CD4-positive, alpha-beta T cell treated with Interleukin-17A for 4 hours (primary cell): ENCODE data around the gene DLEC1.
"Not testable (repeated sequence)": the region's sequence is repeated elsewhere in the genome, so short reads cannot be mapped to it uniquely, and the experiment has no call there.

Source experiments
- DNase-seq: peaks from one replicate; pipeline ENCODE4 v3.0.0-alpha.2; 2020; ENCODE audit warnings: mixed read lengths

The DLEC1 gene

DNA sequence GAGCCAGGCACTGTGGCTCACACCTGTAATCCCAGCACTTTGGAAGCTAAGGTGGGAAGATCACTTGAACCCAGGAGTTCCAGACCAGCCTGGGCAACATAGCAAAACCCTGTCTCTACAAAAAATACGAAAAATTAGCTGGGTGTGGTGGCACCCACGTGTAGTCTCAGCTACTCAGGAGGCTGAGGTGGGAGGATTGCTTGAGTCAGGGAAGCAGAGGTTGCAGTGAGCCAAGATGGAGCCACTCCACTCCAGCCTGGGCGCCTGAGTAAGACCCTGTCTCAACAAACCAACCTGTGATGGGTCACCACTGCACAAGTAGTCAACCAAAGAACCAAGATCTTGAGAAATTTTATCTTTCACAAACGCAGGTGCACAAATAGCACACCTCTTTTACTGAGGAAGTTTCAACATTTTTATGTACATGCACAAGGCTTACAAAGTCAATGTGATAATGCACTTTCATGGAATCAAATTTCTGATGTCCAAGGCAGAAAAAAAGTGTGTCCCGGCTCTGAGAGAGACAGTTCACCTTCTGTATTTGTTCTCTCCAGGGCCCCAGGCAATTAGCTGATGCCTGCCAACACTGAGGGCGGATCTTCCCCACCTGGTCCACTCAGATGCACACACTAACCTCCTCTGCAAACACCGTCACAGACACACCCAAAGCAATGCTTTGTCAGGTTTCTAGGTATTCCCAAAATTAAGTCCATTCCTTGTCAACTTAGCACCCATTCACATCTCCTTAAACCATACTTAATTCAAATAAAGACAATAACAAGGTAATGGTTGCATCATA, 85.5 kb downstream of the DLEC1 start:
- DNase-seq: no peak

DNA sequence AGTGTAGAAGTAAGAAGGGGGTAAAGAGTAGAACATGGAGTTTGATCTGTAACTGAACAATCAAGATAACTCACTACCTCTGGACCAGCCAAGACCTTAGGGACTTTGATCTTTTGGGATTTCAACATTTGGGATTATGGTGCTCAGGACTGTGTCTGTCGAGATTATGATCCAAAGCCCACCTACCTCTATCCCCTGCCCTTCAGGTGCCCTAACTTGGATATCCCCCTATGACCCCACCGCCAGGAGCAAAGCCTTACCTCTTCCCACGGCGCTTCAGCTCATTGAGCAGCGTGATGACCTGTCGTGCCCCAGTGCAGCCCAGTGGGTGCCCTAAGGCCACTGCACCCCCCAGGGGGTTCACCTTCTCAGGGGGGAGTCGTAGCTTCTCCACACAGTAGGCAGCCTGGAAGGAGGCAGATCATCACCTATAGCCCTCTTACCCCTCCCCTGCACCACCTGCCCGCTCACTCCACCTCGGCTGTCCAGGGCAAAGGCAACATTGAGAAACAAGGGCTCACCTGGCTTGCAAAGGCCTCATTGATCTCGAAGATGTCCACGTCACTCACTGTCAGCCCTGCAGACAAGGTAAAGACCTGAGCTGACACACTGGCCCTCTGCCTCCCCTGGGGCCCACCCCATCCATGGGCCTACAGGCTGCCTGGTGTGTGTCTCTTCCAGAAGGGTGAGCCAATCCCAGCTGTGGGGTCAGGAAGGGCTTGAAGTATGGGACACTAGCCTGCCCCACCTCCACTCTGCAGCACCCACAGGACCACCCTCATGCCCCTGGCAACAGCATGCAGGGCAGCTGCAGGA, 86.5 kb downstream of the DLEC1 start:
- DNase-seq: no peak

DNA sequence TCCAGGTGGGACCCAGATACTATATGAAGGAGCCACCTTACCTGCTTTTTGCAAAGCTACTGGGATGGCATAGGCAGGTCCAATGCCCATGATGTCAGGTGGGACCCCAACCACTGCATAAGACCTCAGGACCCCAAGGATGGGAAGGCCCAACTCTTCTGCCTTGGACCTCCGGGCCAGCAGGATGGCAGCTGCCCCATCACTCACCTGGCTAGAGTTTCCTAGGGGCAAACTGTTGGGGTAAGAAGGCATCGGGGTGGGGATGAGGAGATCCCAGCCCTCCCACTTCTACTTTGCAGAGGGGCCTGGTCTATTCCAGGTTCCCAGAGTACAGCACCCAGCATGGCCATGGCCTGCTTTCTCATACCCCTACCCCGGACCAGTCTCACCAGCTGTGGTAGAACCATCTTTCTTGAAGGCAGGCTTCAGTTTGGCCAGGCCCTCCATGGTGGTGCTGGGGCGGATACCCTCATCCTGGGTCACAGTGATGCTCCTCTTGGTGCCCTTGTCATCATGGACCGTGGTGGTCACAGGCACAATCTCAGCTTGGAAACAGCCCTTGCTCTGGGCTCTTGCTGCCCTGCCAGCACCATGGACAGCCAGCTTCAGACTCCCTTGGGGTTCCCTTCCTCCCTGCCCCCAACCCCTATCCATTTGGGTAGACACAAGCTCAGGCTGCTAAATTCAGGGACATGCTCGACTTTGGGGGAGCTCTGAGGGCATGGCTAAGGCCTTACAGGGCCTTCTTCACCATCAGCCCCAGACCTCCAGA, 87.3 kb downstream of the DLEC1 start:
- no peak for DNase-seq

DNA sequence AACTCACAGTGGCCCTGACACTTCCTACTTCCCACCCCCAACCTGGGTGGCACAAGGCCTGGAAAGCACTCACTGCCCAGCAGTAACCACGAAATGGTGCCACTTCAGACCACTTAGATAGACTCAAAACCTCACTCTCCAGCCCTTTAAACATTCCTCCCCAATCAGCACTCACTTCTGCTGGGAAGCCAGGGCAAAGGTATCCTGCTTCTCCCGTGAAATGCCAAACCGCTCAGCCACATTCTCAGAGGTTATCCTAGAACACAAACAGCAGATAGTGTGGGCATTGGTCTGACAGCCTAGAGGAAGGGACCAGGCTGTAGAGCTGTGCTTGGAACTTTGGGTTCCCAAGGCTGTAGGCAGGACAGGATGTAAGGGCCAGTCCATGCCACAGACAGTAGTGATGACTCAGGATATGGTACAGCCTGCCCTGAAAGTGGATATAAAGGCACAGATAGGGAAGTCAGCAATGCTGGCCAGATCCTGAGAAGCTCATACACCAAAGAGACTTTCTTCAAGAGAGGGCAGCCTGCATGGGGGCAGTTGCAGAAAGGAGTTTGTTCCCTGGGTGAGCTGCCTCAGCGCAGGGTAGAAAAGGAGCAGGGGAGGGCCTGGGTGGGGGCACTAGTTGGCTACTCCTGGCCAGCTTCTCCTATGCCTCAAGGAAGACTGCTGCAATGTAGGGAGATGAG, 88.7 kb downstream of the DLEC1 start:
- no peak for DNase-seq

DNA sequence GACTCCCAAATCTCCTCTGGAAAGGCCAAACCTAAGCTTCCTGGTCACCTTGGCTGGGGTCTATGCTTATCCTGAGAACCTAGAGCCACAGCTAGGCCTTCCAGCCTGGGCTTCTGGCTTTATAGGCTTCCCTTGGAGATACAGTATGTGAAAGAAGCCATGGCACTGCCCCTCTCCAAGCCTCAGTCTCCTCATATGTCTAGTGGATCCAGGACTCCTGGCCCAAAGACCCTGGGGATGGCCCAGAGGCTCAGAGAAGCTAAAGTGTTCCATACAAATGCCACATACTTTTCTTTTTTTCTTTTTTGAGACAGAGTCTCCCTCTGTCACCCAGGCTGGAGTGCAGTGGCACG, 89.3 kb downstream of the DLEC1 start:
- no peak for DNase-seq

DNA sequence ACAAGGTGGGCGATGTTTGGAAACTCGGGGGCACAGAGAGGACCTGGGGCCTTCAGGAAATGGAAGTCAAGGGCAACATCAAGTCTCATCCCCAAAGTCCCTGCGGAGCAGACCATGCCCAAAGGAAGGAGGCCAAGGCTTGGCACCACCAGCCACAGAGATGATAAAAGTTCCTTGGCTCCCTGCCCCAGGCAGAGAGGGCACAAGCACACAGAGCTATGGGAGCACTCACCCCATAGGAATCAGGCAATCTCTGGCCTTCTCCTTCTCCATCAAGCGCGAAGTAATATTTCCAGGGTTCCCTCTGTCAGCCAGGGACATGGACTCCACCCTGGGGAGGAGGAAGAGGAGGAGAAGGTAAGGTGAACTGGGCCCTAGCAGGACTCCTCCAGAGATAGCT, 90.0 kb downstream of the DLEC1 start:
- DNase-seq: no peak

DNA sequence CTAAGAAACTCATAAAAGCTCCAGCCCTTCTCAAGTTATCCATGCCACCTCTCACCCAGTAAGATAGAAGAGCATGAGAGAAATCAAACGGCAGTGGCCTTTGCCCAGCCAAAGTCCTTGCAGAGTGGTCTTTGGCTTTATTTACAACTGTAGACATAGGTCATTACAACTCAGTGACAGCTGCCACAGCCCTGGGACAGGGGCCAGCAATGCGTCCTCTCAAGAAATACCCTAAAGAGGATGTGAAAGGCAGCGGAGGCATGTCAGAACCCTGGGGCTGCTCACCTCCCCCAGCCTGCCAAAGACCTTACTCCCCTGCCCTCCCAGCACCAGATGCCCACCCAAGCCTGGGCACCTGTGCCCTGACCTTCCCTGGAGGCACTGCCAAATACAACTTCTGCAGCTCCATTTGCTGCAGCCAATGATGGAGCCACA, 91.6 kb downstream of the DLEC1 start:
- no peak for DNase-seq

DNA sequence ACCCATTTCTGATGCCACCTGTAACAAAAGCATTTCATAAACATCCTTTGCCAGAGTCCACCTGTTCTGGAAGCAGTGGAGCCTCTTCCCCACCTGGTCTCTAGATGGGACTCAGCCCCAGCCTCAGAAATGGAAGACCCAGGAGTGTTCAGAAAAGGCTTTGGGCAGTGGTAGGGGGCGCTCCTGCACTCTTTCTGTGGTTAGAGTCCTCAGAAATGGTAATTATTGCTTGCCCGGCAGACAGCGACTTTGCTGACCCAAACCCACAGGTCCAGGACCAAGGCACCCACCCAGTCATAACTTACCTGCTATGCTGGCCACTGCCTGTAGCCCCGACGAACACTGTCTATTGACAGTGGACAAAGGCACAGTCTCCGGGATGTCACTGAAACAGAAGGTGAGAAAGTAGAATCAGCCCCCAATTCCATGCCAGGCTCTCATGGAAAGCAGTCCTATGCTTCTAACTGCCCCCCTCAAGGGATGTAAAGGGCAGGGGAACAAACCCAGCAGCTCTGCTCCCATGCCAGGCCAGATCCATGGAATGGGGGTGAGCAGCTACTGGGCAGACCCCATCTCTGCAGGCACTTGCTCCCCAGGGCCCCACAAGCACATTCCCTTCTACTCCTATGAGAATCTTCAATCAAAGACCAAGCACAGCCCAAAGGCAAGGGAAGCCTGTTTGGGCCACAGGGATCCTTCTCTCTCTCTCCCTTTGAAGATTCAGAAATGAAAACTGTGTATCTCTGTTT, 92.8 kb downstream of the DLEC1 start:
- DNase-seq: peak; percentile 58

DNA sequence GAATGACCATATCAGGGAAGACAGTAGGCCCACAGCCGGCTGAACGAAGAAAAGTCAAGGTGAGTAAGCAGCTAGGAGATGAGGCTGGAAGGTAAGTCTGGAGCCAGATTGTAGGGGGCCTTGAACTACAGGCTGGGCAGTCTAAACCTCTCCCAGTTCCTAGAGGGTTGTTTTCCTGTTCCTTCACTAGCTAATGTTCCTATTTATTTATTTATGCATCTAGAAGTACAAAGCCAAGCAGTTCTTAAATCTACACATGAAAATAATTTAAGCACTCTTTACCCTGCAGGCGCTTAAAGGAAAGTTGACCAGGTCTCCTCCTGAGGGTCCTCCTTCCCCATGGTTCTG, 94.2 kb downstream of the DLEC1 start:
- no peak for DNase-seq

DNA sequence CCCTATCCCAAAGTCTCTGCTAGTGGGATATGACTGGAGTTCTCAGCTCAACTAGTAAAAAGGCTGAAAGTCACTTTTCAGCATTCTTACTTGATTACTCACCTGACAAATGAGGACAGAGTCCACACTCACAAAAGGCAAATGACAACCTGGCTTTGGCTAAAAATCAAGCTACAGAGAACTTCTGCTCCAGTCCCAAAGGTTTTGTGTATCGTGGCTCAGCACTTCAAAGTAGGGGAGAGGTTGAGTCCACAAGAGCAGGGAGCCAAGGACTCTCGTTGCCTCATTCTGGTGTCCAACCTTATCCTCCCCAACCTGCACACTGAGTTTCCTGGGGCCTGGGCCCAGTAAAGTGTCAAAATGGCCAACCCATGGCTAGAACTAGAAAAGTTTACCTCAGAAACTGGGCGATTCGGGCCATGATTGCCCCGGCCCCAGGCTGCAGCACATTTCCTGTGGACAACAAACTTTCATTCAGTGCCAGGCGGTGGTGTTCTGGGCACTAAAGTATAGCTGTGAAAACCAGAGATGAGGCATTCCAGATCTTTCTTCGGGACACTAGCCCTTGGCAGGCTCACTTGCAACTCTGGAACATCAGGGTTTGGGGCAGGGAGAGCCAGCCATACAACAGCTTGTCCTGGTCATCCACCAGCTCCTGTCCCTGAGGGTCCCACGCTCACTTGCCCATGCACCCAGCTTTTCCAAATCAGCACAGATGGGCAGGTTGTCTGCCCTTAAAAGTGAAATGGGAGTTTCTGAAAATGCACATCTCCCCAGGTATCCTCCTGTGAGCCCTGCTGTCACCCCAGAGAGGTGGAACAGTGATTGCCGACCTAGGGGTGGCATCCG, 94.8 kb downstream of the DLEC1 start:
- no peak for DNase-seq

DNA sequence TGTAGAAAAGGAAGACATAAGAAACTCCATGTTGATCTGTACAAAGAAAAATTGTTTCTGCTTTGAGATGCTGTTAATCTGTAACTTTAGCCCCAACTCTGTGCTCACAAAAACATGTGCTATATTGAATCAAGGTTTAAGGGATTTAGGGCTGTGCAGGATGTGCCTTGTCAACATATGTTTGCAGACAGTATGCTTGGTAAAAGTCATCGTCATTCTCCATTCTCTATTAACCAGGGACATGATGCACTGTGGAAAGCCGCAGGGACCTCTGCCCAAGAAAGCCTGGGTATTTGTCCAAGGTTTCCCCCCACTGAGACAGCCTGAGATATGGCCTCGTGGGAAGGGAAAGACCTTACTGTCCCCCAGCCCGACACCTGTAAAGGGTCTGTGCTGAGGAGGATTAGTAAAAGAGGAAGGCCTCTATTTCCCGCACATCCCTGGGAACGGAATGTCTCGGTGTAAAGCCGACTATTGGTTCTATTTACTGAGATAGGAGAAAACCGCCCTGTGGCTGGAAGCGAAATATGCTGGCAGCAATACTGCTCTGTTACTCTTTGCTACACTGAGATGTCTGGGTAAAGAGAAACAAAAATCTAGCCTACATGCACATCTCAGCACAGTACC, 95.6 kb downstream of the DLEC1 start:
- not testable (repeated sequence) for DNase-seq

DNA sequence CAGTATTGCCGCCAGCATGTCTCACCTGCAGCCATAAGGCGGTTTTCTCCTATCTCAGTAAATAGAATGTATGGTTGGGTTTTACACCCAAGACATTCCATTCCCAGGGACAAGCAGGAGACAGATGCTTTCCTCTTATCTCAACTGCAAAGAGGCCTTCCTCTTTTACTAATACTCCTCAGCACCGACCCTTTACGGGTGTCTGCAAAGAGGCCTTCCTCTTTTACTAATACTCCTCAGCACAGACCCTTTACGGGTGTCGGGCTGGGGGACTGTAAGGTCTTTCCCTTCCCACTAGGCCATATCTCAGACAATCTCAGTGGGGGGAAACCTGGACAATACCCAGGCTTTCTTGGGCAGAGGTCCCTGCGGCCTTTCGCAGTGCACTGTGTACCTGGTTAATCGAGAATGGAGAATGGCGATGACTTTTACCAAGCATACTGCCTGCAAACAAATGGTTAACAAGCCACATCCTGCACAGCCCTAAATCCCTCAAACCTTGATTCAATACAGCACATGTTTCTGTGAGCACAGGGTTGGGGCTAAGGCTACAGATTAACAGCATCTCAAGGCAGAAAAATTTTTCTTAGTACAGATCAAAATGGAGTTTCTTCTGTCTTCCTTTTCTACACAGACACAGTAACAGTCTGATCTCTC, 96.7 kb downstream of the DLEC1 start:
- peak; percentile 42 for DNase-seq

DNA sequence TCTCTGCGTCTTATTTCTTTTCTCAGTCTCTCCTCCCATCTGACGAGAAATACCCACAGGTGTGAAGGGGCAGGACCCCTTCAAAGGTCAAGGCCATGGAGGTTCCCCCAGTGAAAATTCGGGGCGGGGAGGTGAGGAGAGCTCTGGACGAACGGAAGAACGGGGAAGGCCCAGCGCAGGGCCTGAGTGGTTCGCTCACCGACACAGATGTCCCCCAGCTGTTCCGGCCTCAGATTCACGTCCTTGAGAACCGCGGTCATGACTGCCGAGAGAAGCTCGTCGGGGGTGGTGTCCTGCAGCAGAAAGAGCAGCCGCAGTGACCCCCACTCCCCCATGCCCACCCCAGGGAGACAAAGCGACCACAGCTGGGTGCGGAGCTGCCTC, 97.4 kb downstream of the DLEC1 start:
- DNase-seq: peak; percentile 19

DNA sequence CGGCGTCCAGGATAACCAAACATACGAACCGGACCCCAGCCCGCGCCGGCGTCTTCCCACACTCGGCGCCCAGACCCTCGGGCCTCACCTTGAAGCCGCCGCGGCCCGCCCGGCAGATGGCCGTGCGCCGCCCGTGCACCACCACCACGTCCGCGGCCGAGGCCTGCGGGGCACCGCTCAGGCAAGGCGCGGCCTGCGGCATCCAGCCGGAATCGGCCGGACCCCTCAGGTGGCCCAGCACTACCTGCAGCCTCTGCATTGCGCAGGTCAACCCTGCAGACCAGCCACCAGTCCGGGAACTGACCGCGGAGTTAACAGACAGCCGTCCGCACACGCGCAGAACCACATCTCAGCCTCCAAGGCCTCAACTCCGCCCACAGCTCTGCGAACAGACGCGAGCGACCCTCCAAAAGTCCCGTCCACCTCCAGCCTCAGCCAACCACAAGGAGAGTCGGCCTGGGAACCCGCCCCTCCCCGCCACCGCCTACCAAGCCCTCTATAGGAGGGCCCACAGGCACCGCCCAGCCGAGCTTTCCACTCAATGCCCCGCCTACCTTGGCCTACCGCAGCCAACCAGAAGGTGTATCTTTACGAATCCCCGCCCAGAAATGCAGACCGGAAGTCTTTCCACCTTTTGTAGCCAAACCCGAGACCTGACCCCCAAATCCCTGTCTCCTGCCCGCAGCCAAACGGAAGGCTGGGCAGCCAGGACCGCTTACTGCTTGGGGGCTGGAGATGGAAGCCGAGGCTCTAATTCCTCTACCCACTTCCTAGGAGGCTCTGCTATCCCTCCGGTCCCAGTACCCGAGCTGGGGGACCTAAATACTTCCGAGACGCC, 98.0 kb downstream of the DLEC1 start, which contains the start of gene ACAA1:
Gene ACAA1 (minus strand): TSS at position 351 of the 838 bp plus-strand sequence. CDS start 92 bp downstream, at position 259.
- peak; percentile 99 for DNase-seq

DNA sequence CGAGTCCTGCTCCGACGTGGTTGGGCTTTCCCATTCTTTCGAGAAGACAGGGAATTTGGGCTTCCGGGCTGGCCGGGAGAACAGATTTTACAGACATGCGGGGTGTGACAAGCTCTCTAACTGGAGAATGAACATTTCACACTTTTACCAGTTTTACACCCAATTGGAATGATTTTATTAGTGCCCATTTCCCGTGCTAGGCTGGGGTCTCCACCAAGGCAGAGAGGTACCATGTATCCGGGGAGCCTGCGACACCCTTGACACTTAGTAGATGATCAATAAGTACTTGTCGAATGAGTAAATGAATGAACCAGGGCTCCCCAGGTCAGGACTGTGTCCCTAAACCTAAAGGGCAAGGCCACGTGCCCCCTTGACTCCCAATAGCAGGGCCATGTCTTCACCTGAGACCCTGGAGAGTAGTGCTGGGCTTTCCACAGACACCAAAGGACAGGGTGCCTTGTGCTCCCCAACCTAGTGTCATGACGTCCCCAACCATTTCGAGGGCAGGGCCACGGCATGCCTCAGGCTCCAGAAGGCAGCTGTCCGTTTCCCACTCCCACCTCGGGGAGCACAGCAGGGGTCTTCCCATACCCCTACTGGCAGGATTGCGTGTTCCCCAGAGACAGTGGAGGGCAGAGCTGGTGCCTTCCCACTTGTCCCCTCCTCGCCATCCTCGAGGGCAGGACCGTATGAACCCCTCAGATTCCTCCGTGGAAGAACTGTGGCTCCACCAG, 98.8 kb downstream of the DLEC1 start:
- DNase-seq: peak; percentile 25

DNA sequence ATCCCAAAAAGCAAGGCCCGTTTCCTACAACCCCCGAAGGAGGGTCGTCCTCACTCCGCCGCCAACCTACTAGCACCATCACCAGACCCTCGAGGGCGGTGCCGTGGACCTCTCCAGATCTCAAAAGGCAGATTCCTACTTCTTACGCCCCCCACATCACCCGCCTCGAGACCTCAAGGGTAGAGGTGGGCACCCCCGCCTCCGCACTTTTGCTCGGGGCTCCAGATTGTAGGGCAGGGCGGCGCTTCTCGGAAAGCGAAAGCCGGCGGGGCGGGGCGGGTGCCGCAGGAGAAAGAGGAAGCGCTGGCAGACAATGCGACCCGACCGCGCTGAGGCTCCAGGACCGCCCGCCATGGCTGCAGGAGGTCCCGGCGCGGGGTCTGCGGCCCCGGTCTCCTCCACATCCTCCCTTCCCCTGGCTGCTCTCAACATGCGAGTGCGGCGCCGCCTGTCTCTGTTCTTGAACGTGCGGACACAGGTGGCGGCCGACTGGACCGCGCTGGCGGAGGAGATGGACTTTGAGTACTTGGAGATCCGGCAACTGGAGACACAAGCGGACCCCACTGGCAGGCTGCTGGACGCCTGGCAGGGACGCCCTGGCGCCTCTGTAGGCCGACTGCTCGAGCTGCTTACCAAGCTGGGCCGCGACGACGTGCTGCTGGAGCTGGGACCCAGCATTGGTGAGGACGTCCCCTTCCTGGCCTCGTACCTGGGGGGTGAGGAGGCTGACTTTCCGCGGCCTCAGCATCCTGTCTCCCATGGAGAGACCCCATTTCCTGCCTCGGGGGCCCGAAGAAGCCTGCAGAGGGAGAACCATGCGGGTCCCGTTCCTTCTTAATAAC, 99.6 kb downstream of the DLEC1 start, which contains the start of gene MYD88:
Gene MYD88 (plus strand): TSS at position 313 of the 842 bp plus-strand sequence. CDS start 40 bp downstream, at position 353.
- DNase-seq: peak; percentile 89

DNA sequence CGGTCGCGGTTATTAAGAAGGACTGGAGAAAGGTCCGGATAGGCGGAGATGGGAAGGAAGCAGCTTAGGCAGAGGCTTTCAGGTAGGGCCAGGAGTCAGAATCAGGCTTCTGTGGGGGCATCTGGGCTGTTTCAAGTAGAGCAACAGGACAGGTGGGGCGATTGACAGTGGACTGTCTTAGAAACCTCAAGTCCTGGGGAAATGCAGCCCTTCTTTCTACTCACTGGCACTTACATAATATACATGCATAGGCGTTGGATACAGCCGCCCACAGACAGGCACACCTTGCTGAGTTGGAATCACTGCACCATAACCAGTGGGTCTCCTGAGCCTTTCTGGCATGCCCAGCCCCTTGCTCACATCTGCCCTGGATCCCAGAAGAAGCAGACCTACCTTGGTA, 100.2 kb downstream of the DLEC1 start:
- DNase-seq: no peak
